ENCODE measurements around the gene C14orf119.

DNA sequence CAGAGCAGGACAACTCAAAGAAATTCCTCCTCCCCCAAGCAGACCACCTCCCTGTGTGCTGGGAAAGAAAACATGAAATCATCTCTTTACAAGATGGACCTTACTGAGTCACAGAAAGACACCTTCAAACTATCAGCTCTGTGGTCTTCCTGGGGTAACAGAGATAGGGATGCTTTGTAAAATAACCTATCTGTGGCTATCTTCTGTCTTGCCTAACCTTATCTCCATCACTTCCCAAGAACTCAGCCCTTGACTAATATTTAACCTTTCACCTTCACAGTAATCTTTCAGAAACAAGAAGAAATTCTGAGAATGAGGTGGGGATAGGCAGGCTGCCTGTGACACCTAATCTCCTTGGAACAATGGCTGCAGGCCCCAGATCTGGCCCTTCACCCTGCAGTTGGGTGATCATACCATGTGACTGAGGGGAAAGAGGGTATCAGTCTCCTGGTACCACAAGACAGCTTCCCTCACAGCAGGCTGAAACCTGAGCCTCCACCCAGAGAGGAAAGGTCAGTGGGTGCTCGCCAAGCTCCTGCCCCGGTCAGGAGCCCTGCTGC, 51.1 kb downstream of the C14orf119 start:
- TF ChIP-seq, protein P1, sequence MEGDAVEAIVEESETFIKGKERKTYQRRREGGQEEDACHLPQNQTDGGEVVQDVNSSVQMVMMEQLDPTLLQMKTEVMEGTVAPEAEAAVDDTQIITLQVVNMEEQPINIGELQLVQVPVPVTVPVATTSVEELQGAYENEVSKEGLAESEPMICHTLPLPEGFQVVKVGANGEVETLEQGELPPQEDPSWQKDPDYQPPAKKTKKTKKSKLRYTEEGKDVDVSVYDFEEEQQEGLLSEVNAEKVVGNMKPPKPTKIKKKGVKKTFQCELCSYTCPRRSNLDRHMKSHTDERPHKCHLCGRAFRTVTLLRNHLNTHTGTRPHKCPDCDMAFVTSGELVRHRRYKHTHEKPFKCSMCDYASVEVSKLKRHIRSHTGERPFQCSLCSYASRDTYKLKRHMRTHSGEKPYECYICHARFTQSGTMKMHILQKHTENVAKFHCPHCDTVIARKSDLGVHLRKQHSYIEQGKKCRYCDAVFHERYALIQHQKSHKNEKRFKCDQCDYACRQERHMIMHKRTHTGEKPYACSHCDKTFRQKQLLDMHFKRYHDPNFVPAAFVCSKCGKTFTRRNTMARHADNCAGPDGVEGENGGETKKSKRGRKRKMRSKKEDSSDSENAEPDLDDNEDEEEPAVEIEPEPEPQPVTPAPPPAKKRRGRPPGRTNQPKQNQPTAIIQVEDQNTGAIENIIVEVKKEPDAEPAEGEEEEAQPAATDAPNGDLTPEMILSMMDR (IDR thresholded peaks at IDR 0.05) = no peak
- no peak for TF ChIP-seq POLR2A (IDR thresholded peaks at IDR 0.05)
